Measurements from ENCODE around the gene POLA1. TPM values are rescaled to one million over a fixed set of nuclear protein-coding genes. Genes with fewer than 3 reads are reported as not detected.

The POLA1 gene
- total RNA-seq, 1 donor from 2014 or later = 7.7 TPM

- ATAC-seq = no peak
These were observed 8.9 kb downstream of the POLA1 start for GRCh38 chrX:24702362-24703184.

GRCh38 chrX:24703185-24703494, 9.4 kb downstream of the POLA1 start:
- no peak for ATAC-seq

GRCh38 chrX:24718771-24719170, 25.1 kb downstream of the POLA1 start:
- no peak for ATAC-seq

GRCh38 chrX:24720036-24720435, 26.3 kb downstream of the POLA1 start:
- no peak for ATAC-seq

- no peak for ATAC-seq
These were observed 34.8 kb downstream of the POLA1 start for GRCh38 chrX:24728530-24728929.

- ATAC-seq = no peak
These were observed 39.2 kb downstream of the POLA1 start for GRCh38 chrX:24732766-24733500.

GRCh38 chrX:24741330-24741729, 47.6 kb downstream of the POLA1 start:
- ATAC-seq = no peak

- no peak for ATAC-seq
These were observed 54.5 kb downstream of the POLA1 start for GRCh38 chrX:24748196-24748595.

GRCh38 chrX:24759786-24760185, 66.1 kb downstream of the POLA1 start:
- ATAC-seq = no peak

- ATAC-seq = no peak
These were observed 66.8 kb downstream of the POLA1 start for GRCh38 chrX:24760363-24761000.

- no peak for ATAC-seq
These were observed 67.6 kb downstream of the POLA1 start for GRCh38 chrX:24761306-24761705.

GRCh38 chrX:24763989-24764388, 70.3 kb downstream of the POLA1 start:
- no peak for ATAC-seq

GRCh38 chrX:24767557-24767956, 73.8 kb downstream of the POLA1 start:
- no peak for ATAC-seq

- no peak for ATAC-seq
These were observed 74.8 kb downstream of the POLA1 start for GRCh38 chrX:24768556-24768955.

- ATAC-seq = no peak
These were observed 80.9 kb downstream of the POLA1 start for GRCh38 chrX:24774650-24775049.

- ATAC-seq = no peak
These were observed 82.2 kb downstream of the POLA1 start for GRCh38 chrX:24775891-24776290.

- ATAC-seq = no peak
These were observed 83.9 kb downstream of the POLA1 start for GRCh38 chrX:24777660-24778059.

- no peak for ATAC-seq
These were observed 88.3 kb downstream of the POLA1 start for GRCh38 chrX:24782011-24782410.

- ATAC-seq = no peak
These were observed 95.3 kb downstream of the POLA1 start for GRCh38 chrX:24789047-24789446.

- no peak for ATAC-seq
These were observed 96.4 kb downstream of the POLA1 start for GRCh38 chrX:24790166-24790565.

- ATAC-seq = no peak
These were observed 102.5 kb downstream of the POLA1 start for GRCh38 chrX:24796204-24796603.

GRCh38 chrX:24799078-24799477, 105.4 kb downstream of the POLA1 start:
- no peak for ATAC-seq

- ATAC-seq = no peak
These were observed 105.8 kb downstream of the POLA1 start for GRCh38 chrX:24799565-24799964.

GRCh38 chrX:24805201-24805600, 111.5 kb downstream of the POLA1 start:
- ATAC-seq = no peak
